Retinal pigment epithelial cell (primary cell): ENCODE data around the gene SNX25.
"Not testable (repeated sequence)": the region's sequence is repeated elsewhere in the genome, so short reads cannot be mapped to it uniquely, and the experiment has no call there.

ENCODE experiments used
- DNase-seq: peaks from one replicate; pipeline ENCODE4 v3.0.0-alpha.2; 2010; ENCODE audit warnings: low read depth
- H3K4me3 ChIP-seq: 2 replicates; pipeline ENCODE4 v1.5.1; 2011; ENCODE audit warnings: mild to moderate bottlenecking, low read length, control low read depth, moderate library complexity
- CTCF ChIP-seq: conservative IDR thresholded peaks from 2 replicates; pipeline ENCODE4 v1.5.1; 2011; ENCODE audit warnings: low read depth, low read length, control low read depth, inconsistent platforms

The SNX25 gene

DNA sequence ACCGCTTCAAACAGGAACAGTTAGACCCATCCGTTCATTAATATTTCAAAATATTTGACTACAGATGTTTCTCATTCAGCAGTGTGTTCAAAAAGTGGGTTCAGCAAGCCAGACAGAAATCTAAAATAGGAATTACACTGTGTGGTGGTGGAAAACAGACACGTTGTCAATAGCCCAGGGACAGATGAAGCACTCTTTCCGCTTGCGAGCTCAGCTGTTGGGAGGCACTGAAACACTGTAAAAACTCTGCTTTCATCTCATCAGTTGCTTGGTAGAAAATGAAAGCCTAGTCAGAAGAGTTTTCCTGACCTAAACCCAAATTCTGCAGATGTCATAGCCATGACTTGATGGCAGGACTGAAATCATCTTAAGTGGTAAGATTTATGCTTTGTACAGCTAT is 147.8 kb downstream of the SNX25 start:
- no peak for TF ChIP-seq CTCF
- no peak overlapping the region for H3K4me3 ChIP-seq
- DNase-seq: no peak

DNA sequence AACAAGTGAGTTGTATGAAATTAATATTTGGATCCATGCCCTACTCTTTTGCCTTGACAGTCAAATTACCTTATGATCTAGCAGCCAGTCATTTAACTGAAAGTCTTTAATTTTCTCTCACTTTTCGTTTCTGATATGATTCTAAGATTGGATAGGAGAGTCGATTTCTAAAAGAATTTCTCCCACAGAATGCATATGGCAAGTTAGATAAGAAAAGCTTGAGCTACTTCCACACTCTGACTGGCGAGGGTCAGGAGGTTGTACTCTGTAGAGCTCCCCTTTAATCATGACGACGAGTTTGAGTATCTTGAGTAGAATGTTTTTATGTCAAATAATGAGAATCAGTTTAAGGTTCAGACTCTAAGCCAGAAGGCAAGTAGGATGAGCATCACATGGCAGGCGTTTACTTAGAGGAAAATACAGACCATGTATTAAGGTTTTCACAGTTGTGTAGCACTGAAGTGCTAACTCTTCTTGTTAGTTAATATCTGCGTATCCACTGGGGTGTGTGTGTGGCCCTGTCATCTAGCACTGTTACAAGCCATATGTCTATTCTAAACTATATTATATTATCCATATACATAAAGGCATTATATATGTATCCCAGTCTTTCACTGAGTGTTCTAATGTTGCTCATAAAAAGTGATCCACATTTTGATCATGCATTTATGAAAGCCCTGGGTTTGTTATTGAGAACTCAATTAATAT is 148.5 kb downstream of the SNX25 start:
- TF ChIP-seq CTCF: no peak
- no peak for DNase-seq

GRCh38 chr4:185358514-185358913 is 149.1 kb downstream of the SNX25 start:
- no peak for TF ChIP-seq CTCF

More for the DNA sequence above, 148.5 kb downstream of the SNX25 start:
- no peak overlapping the region for H3K4me3 ChIP-seq

DNA sequence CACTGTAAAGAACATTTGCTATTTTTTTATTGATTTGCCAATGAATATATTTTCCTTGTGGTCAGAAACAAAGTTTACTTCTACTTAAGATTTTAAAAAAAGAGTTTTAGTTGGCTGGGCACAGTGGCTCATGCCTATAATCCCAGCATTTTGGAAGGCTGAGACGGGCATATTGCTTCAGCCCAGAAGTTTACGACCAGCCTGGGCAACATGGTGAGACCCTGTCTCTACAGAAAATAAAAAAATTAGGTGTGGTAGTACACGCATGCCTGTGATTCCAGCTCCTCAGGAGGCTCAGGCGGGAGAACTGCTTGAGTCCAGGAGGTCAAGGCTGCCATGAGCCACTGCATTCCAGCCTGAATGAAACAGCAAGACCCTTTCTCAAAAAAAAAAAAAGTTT is 149.6 kb downstream of the SNX25 start:
- DNase-seq: peak; percentile 70

More at GRCh38 chr4:185358514-185358913, 149.1 kb downstream of the SNX25 start:
- H3K4me3 ChIP-seq: no peak overlapping the region
- peak; percentile 88 for DNase-seq

GRCh38 chr4:185359767-185360446 is 150.5 kb downstream of the SNX25 start:
- peak; percentile 74 for DNase-seq
- no peak for TF ChIP-seq CTCF

More for the DNA sequence above, 149.6 kb downstream of the SNX25 start:
- no peak for TF ChIP-seq CTCF
- no peak overlapping the region for H3K4me3 ChIP-seq

GRCh38 chr4:185361872-185362271 is 152.5 kb downstream of the SNX25 start:
- DNase-seq: no peak
- no peak overlapping the region for H3K4me3 ChIP-seq
- no peak for TF ChIP-seq CTCF

More at GRCh38 chr4:185359767-185360446, 150.5 kb downstream of the SNX25 start:
- H3K4me3 ChIP-seq: no peak overlapping the region

- not testable (repeated sequence) for H3K4me3 ChIP-seq, DNase-seq
Observed at GRCh38 chr4:185362570-185362969, 153.2 kb downstream of the SNX25 start.
